Superior temporal gyrus (tissue), 1 donor: ENCODE results near the gene LIPM.

Experiments
- DNase-seq: peaks from one replicate; pipeline ENCODE4 v3.0.0-alpha.2; 2016; ENCODE audit errors: extremely low spot score

Gene LIPM, protein sequence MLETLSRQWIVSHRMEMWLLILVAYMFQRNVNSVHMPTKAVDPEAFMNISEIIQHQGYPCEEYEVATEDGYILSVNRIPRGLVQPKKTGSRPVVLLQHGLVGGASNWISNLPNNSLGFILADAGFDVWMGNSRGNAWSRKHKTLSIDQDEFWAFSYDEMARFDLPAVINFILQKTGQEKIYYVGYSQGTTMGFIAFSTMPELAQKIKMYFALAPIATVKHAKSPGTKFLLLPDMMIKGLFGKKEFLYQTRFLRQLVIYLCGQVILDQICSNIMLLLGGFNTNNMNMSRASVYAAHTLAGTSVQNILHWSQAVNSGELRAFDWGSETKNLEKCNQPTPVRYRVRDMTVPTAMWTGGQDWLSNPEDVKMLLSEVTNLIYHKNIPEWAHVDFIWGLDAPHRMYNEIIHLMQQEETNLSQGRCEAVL

DNA sequence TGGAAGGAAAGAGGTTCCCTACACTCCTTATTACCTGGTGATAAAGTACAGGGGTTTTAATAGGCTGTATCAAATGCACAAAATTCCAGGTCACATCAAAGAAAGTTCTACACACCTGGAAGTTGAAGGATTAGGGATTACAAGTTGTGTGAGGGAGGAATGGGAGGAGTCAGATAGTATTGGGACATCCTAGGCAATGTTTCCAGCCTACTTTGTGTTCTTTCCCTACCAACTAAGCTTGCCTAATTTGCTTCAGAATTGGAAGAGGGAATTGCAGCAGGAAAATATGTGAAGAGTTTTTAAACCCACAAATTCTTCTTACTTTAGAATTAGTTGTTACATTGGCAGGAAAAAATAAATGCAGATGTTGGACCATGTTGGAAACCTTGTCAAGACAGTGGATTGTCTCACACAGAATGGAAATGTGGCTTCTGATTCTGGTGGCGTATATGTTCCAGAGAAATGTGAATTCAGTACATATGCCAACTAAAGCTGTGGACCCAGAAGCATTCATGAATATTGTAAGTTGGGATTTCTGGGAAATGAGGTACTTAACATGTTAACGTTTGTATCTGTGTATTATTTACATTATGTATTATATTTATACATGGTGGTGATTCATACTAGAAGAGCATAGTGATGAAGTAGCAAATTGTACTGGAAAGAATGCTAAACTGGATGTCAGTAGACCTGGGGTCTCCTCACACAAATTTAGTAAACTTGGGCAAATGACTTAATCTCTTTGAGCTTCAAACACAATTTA lies at the start of gene LIPM:
Gene LIPM (plus strand): TSS at position 208 of the 763 bp plus-strand sequence. CDS start 167 bp downstream, at position 375.
- DNase-seq, result no peak

- DNase-seq, result no peak
Observed at GRCh38 chr10:88754287-88754686, 48.2 kb upstream of the LIPM start.

GRCh38 chr10:88755753-88756152 lies 46.8 kb upstream of the LIPM start:
- no peak for DNase-seq

DNA sequence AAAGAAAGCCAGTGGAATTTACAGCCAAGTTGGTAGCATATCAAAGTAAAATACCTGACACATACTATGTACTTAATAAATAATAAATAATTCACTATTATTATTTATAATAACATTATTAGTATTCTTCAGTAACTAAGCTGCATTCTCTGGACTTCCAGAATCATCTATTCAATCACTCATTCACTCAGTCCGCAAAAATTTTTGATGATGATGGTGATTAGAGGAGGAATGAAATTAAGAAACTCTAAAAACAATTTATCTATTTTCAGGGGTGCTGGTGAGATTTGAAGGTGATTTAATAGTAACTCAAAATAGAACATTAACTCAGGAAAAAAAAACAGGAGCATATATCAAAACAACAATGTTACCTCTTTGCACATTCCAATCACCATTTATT lies 45.9 kb upstream of the LIPM start:
- no peak for DNase-seq

DNA sequence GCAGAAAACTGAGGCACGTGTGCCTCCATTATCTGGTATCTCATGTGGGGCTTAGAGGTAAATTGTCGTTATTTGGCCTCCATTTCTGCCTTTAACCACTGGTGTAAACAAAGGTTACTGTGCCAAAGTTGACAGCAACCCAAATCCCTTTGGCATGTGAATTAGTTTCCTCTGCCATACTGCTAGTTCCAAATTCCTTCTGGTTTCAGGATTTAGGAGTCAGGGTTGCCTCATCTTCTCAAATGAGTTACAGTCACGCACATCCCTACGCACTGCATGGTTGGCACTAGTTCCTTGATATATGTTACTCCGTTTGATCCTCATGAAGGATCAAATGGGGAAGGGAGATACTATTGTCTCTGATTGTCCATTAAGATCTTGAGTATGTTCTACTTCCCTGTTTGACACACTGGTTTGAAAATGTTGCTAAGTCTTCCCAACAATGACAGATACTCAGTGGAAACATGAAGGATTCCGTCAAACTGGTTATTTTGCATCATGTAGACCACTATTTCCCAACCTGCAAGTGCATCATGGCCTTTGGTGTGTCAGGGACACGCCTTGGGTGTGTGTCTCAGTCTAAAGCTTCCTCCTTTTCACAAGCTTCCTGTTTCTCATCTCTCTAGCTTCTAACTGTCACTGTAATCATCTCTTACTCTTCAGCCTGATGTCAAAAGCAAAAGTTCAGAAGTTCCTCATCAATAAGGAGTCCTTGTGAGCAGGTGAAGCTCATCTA lies 43.0 kb upstream of the LIPM start, which contains the start of gene LIPN:
Gene LIPN (plus strand): TSS at position 655 of the 736 bp plus-strand sequence. CDS start 1,386 bp downstream, outside the sequence.
- no peak for DNase-seq

- no peak for DNase-seq
Observed at GRCh38 chr10:88762906-88763305, 39.6 kb upstream of the LIPM start.

- no peak for DNase-seq
Observed at GRCh38 chr10:88763441-88763840, 39.1 kb upstream of the LIPM start.

DNA sequence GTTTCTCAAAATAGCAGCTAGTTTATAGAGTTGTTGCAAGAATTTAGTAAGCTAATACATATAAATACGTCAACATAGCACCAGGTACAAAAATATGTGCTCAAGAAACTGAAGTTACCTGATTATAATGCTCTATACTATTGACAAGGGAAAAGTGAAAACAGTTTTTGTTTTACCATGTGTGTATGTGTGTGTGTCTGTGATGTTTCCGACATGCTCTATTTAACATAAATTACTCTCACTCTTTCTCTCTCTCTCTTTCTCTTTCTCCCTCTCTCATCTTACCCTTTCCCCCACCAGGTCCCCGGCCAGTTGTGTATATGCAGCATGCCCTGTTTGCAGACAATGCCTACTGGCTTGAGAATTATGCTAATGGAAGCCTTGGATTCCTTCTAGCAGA lies 38.4 kb upstream of the LIPM start:
- no peak for DNase-seq

GRCh38 chr10:88765816-88766215 lies 36.7 kb upstream of the LIPM start:
- DNase-seq, result no peak

- no peak for DNase-seq
Observed at GRCh38 chr10:88769384-88769783, 33.1 kb upstream of the LIPM start.

DNA sequence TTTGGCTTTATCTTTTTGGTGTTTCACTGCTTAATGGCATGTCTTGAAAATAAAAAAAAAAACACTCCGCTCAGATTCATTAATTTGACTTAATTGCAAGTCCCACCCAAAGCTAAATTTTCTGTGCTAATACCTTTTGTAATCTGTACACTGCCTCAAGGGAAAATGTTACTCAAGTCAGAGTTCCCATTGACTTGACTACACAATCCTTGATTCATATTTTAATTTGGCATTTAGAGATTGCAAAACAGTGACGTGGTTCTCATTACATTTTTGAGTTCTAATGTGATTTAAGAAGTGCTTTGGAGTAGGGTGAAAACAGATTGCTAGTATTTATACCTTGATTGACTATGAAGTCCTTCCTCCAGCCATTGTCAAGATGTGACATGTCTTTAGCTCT lies 21.3 kb upstream of the LIPM start:
- no peak for DNase-seq

DNA sequence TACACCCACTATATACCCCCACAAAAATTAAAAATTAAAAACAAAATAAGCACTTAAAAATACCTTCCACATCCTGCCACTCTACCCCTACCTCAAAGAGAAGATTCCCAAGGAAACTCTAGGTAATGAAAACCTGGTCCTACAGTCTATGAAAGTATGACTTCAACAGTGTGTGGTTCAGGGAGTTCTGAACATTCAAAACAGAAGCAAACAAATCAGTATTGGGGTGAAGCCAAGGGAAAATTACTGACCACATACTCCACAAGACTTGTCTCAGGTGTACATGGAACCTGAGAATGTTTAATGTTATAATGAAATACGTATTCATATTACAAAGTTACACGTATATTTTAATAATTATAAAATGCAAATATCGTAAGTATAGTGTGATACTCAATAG lies 20.3 kb upstream of the LIPM start:
- DNase-seq, result no peak

- no peak for DNase-seq
Observed at GRCh38 chr10:88783724-88784123, 18.8 kb upstream of the LIPM start.

- no peak for DNase-seq
Observed at GRCh38 chr10:88786032-88786770, 16.3 kb upstream of the LIPM start.

DNA sequence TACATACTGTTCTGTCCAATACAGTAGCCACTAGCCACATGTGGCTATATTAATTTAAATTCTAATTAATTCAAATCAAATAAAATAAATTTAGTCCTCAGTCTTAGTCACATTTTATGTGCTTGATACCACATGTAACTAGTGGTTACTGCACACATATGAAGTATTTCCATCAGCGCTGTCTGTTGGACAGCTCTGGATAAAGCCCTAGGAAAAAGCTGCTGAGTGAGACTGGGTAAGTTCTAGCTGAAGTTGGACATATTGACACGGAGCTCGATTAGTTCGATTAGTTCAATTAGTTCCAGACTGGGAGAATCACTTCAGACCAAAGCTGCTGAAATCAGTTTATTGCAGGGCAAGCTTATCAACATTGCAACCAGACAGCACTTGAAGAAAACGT lies 15.1 kb upstream of the LIPM start:
- DNase-seq, result no peak

GRCh38 chr10:88788924-88789323 lies 13.6 kb upstream of the LIPM start:
- no peak for DNase-seq

- DNase-seq, result no peak
Observed at GRCh38 chr10:88791924-88792323, 10.6 kb upstream of the LIPM start.

DNA sequence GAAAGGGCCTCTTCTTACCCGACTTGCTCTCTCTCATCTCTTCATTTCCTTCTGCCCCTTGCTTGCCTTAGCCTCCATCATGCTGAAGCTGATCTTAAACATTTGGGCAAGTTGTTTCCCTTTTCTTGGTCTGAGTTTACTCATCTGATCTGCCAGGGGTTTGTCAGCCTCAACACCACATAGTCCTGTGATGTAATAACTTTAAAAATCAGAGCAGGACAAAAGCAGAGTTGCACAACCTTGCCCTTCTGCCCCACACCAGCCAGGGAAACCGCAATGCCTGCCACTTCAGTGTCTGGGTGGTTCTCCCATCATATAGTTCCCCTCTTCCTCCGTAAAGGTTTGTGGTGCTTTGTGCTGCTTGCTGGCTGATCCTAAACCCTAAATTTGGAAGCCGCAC lies 9.9 kb upstream of the LIPM start:
- peak; percentile 20 for DNase-seq

- DNase-seq, result no peak
Observed at GRCh38 chr10:88793712-88794299, 8.7 kb upstream of the LIPM start.

DNA sequence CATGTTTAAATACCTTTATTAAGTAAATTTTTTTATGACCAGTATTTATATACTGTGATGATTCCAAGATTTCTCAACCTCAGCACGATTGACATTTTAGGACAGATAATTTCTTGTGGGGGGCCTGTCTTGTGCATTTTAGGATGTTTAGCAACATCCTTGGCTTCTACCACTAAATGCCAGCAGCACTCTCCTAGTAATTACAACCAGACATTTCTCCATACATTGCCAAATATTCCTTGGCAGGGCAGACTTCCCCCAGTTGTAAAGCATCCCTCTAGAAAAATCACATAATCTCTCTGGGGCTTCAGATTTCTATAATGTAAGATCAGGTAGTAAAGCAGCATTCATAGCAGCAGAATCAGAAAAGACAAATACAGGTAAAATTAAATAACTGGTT lies 7.8 kb upstream of the LIPM start:
- DNase-seq, result no peak
